T-helper 22 cell (primary cell): ENCODE data around the gene TEX55.
"Not testable (repeated sequence)": the region's sequence is repeated elsewhere in the genome, so short reads cannot be mapped to it uniquely, and the experiment has no call there.

Experiments
- DNase-seq: peaks from one replicate; pipeline ENCODE4 v3.0.0-alpha.2; 2020; ENCODE audit warnings: low read depth

Gene TEX55

GRCh38 chr3:119145500-119146167 lies at the start of gene TEX55:
TSS of gene TEX55 (plus strand) at chr3:119146165. CDS start at chr3:119146190, 25 bp downstream.
- DNase-seq: no peak

DNA sequence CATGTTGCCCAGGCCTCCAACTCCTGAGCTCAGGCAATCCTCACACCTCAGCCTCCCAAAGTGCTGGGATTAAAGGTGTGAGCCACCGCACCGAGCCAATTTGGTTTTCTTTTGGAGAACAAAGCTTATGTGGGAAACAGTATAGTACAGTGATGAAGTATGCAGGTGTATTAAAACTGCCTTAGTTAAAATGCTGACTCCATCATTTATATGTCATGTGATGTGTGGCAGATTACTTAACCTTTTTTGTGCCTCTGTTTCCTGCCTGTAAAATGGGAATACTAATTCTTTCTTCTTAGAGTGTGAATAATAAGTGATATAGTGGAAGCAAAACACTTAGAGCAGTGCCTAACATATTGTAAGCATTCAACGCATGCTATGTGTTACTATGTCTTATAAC lies 48.0 kb upstream of the TEX55 start:
- DNase-seq: no peak

GRCh38 chr3:119098619-119099222 lies 47.2 kb upstream of the TEX55 start:
- no peak for DNase-seq

DNA sequence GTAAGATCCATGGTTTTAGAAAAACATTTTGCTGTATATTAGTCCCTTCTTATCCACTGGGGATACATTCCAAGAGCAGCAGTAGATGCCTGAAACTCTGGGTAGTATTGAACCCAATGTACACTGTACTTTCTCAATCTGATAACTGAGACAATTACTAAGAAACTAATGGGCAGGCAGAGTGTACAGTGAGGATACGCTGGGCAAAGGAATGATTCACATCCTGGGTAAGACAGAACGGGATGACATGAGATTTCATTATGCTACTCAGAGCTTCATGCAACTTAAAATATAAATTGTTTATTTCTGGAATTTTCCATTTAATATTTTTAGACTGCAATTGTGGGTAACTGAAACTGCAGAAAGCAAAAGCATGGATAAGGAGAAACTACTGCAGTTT lies 46.2 kb upstream of the TEX55 start:
- DNase-seq: no peak

DNA sequence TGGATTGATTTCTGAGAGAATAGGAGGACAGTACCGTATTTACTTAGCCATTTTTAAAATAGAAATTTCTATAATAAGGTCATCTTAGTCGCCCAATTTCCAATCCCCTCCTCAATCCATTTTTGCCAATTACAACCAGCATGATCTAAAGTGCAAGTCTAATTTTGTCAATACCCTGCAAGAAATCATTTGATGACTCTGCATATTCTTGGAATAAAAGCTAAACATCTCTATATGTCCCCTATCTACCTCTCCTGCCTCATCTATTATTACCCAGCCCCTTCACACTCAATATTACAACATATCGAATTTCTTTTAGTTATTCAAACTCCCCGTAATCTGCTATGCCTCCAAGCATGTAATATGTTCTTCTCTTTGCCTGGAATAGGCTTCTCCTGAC lies 41.9 kb upstream of the TEX55 start:
- no peak for DNase-seq

DNA sequence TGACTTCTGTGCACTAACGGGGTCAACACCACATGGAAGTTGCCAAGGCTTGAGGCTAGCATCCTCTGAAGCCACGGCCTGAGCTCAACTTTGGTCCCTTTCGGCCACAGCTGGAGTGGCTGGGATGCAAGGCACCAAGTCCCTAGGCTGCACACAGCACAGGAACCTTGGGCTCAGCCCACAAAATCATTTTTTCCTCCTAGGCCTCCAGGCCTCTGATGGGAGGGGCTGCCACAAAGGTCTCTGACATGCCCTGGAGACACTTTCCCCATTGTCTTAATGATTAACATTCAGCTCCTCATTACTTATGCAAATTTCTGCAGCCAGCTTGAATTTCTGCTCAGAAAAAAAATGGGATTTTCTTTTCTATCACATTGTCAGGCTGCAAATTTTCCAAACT lies 27.6 kb upstream of the TEX55 start:
- not testable (repeated sequence) for DNase-seq

DNA sequence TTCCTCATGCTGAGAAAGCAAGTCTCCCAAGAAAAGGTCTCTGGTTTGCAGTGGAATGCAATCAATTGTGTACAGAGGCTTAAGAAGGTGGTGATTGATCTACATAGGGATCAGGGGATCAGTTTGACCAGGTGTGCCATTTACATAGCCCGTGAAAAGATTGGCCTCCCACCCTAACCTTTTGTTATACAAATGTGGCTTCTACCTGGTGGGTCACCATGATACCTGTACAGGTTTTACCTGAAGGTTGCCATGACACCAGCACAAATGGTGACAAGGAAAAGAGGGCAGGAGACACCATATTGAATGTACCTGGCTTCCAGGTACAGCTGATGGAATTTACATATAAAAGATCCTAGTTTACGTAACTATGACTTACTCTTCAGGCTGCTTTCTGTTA lies 25.5 kb upstream of the TEX55 start:
- DNase-seq: no peak

DNA sequence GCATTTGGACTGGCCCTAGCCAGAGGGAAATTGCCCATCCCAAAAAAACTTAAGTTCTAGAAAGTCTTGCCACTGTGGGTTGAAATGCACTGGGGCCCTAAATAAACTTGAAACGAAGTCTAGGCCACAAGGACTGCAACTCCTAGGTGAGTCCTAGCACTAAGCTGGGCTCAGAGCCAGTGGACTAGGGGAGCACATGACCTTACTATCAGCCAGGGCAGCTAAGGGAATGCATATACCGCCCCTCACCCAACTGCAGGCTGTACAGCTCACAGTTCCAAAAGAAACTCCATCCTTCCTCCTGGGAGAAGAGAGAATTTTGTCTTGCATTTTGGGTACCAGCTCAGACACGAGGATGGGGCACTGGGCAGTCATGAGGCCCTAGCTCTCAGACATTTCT lies 23.6 kb upstream of the TEX55 start:
- no peak for DNase-seq

GRCh38 chr3:119125342-119125741 lies 20.6 kb upstream of the TEX55 start:
- DNase-seq: no peak

DNA sequence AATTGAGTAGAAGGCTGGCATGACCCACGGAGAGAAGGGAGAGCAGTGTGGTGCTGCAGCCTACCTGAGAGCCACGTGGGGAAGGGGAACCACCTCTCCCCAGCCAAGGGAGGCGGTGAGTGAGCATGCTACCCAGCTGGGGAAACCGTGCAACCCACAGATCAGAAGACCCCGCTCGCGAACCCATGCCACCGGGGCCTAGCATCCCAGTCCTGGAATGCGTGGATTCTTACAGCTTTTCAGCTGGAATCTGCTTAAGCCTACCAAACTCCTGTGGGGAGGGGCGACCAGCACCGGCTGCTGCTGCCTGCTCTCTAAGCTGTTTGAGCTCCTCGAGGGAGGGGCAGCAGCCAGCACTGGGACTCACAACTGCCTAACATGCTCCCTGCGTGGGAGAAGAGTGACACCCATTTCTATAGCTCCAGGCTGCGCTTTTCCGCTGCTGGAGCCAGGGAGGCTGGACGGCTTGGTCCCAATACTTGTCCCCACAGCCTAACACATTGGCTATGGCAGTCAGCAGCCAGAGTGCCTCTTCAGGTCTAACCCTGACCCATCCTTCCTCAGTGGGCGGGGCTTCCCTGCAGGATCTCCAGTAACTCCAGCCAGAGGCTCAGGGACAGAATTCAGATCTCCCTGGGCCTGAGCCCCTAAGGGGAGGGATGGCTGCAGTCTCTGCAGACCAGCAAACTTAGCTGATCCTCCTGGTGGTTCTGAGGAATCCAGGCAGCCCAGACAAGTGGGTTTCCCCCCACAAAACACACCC lies 20.0 kb upstream of the TEX55 start:
- no peak for DNase-seq

DNA sequence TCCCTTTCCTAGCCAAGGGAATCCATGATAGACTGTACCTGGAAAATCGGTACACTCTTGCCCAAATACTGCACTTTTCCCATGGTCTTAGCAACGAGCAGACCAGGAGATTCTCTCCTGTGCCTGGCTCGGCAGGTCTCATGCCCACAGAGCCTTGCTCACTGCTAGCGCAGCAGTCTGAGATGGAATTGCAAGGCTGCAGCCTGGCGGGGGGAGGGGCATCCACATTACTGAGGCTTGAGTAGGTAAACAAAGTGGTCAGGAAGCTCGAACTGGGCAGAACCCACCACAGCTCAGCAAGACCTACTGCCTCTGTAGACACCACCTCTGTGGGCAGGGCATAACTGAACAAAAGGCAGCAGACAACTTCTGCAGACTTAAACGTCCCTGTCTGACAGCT lies 15.7 kb upstream of the TEX55 start:
- not testable (repeated sequence) for DNase-seq

DNA sequence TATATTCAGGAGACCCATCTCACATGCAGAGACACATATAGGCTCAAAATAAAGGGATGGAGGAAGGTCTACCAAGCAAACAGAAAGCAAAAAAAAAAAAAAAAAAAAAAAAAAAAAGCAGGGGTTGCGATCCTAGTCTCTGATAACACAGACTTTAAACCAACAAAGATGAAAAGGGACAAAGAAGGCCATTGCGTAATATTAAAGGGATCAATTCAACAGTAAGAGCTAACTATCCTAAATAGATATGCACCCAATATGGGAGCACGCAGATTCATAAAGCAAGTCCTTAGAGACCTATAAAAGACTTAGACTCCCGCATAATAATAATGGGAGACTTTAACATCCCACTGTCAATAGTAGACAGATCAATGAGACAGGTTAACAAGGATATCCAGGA lies 13.7 kb upstream of the TEX55 start:
- DNase-seq: not testable (repeated sequence)

DNA sequence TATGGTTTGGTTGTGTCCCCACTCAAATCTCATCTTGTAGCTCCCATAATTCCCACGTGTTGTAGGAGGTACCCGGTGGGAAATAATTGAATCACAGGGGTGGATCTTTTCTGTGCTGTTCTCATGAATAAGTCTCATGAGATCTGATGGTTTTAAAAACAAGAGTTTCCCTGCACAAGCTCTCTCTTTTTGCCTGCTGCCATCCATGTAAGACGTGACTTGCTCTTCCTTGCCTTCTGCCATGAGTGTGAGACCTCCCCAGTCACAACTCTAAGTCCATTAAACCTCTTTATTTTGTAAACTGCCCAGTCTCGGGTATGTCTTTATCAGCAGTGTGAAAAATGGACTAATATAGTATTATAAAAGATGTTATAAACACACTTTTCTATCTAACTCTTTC lies 6.6 kb upstream of the TEX55 start:
- not testable (repeated sequence) for DNase-seq

DNA sequence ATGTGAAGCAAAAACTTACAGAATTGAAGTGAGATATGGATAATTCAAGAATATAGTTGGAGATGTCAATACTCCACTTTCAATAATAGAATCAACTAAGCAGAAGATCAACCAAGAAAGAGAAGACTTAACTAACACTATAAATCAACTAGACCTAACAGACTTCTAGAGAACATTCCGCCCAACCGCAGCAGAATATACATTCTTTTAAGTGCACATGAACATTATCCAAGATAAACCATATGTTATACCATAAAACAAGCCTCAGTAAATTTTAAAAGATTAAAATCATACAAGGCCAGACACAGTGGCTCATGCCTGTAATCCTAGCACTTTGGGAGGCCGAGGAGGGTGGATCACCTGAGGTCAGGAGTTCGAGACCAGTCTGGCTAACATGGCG lies 5.5 kb upstream of the TEX55 start:
- no peak for DNase-seq

- no peak for DNase-seq
These were observed 851 bp upstream of the TEX55 start for GRCh38 chr3:119145128-119145499.

DNA sequence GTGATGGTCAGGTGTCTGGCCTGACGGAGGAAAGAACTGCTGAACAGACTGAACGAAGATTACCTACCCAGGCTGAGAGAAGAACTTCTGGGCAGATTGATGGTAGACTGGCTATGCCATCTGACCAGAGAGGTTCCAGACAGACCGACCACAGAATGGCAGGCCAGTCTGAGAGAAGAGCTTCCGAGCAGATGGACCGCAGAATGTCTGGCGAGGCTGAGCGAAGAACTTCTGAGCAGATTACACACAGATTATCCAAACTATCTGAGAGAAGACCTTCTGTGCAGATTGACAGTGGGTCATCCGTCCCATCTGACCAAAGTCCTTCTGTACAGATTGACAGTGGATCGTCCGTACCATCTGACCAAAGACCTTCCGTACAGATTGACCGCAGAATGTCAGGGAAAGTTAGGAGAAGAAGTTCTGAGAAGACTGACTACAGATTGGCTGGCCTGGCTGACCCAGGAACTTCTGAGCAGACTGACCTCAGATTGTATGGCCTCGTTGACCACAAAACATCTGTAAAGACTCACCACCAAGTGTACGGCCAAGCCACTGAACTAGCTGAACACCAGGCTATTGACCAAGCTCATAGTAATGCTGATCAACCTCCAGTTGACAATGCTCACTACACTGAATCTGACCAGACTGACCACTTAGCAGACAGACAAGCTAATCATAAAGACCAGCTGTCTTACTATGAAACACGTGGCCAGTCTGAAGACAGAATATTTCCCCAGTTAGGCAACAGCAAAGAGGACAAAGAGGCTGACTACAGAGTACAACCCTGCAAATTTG lies 812 bp downstream of the TEX55 start:
- DNase-seq: no peak

DNA sequence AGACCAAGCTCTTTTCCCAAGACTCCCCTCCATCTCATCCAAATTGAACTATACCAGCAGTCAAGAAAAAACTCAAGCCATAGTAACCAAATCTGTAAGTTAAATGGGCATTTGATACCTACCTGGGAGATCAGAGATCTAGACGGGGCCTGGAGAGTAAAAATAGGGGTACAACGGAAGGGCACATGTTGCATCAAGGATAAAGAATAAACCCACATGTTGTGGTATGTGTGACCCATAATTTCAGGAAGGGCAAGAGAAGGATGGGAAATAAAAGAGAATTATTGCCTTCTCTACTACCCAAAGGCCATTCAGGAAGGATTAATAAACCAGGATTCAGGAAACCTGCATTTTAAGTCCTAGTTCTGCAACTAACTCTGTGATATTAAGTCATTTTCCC lies 1.5 kb downstream of the TEX55 start:
- DNase-seq: no peak

- no peak for DNase-seq
These were observed 2.7 kb downstream of the TEX55 start for GRCh38 chr3:119148493-119149180.

- DNase-seq: no peak
These were observed 3.5 kb downstream of the TEX55 start for GRCh38 chr3:119149484-119149883.

DNA sequence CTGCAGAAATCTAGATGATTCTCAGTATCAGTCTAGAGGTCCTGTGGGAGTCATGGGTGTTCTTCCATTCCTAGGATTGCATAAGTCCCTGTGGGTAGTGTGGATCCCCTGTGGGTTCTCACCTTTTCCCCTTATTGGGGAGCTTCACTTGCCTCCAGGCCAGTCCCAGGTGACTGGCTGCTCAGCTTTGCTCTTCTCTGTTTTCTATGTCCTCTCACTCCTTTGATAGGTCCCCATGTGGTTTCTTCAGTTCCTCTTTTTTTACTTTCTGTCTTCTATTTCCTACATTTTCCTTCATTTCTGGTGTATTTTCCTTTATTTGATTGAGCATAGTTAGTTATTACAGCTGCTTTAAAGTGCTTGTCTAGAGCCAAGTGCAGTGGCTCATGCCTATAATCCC lies 10.9 kb downstream of the TEX55 start:
- DNase-seq: no peak

DNA sequence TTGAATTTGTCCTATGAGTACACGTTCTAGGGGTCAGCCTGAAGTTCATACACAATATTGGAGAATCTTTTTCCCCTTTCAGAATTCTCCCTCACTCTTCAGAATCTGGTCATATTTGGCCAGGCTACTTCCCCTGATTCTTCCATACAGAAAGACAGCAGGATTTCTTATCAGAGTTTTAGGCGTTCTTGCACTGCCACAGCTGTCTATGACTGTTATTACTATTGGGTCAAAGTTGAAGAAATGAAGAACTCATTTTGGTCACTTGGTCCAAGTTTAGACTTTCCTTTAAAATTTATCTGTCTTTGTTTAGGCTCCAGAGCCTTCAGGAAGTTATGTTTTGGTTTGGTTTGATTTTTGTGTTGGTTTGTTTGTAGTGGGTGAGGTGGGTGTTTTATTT lies 12.0 kb downstream of the TEX55 start:
- no peak for DNase-seq

DNA sequence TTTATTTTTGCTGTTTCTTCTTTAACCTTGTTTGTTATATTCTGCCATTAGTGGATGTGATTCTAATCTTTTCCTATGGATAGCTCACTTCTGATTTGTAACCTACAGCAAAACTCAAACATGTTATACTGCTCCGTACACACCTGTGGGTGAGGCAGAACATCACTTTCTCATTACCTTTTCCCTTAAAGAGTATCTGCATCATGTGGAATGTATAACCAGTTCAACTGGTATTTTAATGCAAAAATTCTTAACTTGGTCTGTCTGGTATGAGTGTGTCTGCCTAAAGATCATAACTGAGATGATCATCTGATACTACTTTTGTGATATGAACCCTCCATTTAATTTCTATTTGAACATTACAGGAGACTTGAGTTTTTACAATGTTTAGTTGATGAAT lies 14.4 kb downstream of the TEX55 start:
- no peak for DNase-seq
